Islet of Langerhans (tissue), 1 donor: Measurements from ENCODE around the gene ME3.

Source experiments
- FAIRE-seq: peaks from one replicate; lab custom pipeline; 2011; peaks lifted over from hg19 to GRCh38; lab: Jason Lieb, UNC

Gene ME3

GRCh38 chr11:86486261-86487030 is 186.0 kb downstream of the ME3 start:
- no peak for FAIRE-seq

- no peak for FAIRE-seq
Measured at GRCh38 chr11:86484795-86485166, 187.6 kb downstream of the ME3 start.

DNA sequence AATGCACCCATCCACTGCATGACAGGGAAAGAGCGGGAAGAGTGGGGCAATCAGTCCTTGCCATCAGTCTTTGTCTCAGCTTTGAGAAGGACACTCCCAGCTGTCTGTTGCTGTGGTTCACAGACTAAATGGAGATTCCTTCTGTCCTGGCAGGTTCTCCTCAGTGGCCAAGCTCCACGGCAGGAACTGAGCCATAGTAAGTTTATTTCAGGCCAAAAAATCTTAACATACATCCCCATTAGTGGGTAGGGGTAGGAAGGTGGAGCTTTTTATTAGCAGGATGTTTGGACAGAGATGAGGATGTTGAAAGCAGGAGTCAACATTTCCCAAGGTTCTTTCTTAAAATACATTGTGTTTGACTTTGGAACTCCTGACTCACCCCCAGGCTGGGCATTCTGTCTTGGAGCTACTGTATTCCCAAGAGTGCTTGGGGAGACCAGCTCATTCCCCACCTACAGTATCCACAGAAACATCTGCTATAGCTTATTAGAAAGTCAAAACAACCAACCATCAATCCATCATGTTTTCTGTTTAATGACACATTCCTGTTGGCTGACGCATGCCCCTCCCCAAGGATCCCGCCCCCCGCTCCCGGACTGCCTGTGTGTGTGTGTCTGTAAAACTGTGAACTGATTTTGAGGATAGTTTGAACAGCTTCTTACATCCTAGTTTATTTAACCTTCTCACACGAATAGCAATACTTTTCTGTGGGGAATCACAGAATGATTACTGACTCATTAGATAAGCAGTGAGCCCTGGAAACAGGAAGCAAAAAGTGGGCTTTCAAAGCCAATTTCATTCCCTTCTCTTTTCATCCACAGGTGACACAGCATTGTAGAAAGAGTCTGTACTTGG is 188.2 kb downstream of the ME3 start:
- no peak for FAIRE-seq

- no peak for FAIRE-seq
Measured at GRCh38 chr11:86483610-86483939, 188.8 kb downstream of the ME3 start.

- no peak for FAIRE-seq
Measured at GRCh38 chr11:86482692-86483091, 189.7 kb downstream of the ME3 start.

DNA sequence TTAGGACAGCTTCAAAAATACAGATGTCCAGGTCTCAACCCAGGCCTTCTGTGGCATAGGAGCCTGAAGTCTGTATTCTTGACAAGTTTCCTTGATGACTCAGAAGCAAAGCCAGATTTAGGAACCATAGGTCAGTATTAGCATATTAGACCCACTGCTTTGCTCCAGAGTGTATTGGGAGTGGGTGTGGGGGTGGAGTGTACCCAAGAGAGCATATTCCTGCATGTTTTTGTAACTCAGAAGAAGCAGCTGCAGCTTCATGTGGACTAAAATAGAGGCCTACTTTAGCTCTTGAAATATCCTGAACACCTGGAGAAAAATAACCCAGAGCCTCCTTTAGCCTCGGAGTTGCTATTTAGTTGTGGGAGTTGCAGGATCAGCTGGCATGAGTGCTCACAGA is 191.0 kb downstream of the ME3 start:
- FAIRE-seq = no peak

- no peak for FAIRE-seq
Measured at GRCh38 chr11:86478348-86478747, 194.1 kb downstream of the ME3 start.

DNA sequence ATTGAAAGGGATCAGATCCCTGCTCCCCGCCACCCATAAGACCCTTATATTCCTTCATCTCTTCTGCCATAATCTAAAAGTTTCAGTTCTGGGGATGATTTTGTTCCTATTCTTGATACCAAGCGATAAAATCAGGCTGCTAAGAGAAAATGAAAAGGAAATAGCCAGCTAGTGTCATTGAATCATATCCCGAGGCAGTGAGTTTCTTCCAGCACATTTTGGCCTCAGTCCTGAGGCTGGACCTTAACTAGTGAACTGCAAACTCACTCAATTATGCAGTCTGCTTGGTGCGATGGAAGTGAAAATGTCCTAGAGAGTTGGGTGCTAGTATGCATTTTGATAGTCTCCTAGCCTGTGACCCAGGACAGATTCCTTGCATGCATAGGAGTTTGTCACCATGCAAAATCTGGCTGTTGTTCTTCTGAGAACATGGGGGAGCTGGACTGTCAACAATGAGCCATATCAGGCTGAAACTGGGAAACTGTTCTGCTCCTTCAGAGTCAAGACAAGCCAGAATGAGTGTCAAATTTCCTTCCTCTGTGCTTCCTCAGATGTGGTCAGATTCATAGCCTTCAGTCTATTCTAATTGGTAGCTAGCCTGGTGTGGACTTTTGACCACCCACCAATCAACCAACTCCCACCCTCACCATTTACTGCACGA is 194.8 kb downstream of the ME3 start:
- no peak for FAIRE-seq

DNA sequence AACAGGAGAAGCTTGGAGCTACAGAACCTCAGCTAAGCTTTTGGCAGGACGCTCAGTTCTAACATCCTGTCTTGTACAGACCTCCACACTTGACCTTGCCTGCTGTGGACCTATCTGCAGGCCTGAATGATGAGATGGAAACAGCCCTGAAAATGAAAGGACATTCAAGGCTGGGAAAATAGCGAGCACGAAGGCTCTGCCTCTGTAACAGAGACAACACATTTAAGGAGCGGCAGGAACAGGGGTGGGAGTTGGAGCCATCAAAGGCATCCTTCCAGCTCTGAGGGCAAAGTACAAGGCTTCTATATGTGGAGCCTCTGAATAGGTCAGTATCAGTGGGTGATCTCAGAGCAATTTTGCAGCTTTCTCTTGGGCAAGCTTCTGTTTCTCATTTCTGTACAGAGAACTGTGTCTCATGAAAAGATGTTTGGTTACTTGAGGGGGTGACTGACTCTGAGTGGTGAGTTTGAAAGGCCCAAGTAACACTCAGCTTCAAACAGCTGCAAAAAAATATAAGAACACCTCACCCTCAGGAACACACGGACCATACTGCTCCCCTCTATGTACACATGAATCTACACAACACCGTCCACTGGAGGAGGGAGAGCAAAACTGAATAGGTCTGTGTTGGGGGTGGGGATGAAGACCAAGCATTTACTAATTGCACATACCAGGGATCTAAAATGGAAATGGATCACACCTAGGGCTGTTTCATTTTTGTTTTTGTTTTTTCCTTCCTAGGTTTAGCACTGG is 196.1 kb downstream of the ME3 start:
- no peak for FAIRE-seq

GRCh38 chr11:86475027-86475426 is 197.4 kb downstream of the ME3 start:
- FAIRE-seq = no peak

DNA sequence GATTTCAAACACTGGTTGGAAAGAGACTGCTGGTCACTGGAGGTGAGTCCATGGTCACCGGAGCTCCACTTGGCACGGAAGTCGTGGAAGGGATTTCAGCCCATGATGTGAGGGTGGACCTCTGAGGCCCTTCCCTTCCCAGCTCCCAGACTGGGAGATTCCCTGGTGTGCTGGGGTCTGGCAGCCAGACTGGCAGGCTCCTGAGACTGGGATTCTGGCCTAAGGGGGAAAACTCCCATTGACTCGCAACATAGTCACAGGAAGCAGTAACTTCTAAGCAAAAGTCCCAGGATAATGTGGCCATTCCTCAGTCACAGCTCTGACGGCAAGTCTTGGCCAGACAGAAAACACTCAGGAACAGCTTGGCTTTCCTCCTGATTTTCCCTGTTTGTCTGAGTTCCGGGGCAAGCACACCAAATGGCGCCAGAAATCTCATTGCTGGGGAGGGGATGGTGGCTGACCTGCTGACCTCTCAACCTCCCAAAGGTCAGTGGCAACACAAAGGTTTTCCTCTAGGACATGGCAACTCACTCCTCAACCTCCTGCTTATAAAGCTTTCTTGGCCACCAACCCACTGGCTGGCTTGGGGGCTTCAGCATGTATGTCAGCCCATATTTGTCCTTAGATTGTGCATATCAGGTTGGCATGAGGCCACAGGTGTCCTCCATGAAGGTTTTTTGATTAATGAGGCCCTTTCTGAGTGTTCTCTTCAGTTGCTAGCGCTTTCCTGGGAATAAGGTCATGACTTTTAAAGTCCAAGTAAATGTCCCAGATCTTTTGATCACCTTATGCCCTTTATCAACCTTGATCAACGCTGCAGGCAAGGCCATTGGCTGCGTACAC is 198.2 kb downstream of the ME3 start:
- FAIRE-seq = no peak

DNA sequence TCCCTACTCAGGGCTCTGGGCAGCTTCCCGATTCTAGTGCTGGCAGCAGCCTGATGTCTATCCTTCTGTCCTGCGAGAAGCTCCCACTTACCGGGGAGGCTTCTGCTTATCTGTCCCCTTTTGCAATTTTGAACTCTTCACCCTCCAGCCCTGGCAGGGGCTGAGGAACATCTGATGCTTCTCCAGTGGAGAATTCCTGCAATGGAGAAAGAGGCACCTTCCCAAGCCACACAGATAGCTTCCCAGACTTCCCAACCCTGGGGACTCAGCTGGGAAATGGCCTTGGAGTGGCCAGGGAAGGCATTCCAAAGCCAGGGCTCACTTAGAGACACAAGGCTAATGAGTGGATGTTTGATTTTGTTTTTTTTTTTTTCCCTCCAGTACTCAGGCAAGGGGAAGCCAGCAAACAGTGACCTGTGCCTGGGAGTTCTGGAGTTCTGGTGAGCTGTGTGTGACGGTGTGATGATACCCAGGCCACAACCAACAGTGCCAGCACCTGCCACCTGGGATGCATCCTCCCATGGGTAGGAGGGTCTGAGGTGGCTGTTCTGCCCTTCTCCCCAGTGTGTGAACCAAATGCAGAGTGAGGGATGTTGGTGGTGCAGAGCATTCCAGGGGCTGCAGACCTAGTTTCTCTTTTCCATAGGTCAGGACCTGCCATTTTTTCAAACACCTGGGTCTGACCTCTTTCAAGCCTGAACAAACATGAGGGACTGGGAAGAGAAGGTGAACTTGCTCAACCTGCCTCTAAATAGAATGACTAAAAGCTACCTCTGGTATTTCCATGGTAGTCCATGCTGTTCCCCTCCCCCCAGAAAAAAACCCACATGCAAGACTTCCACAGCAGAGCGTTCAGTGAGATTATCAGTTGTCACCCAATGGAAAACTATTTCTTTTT is 202.7 kb downstream of the ME3 start:
- no peak for FAIRE-seq

GRCh38 chr11:86468169-86468568 is 204.2 kb downstream of the ME3 start:
- FAIRE-seq = no peak

DNA sequence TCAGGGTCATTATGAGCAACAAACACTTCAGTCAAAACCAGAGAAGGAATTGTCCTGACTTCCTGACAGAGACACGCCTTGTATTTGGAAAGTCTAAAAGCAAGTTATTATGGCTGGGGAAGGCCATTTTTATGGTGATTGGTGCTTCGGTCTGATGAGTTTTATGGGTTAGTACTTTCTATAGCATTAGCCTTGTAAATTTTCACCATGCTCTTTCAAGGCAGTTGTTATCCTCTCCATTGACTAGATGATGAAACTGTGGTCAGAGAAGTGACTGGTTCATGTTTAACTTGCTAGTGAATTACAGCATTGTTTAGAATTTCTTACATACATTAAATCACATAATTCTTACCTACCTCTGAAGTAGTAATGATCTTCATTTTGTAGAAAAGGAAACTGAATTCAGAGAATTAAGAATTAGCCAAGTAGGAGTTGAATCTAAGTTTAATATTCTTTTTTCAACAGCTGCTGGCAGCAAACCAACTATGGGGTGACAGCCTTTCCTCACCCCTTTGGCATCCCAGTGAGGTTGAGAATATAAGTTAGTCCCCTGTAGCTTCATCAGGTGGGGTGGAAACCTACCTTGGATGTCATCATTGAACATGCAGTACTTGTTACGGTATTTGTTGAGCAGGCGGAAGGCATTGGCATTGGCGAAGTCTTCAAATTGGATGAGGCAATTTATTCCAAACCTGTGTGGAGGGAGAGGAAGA is 207.8 kb downstream of the ME3 start:
- no peak for FAIRE-seq

- no peak for FAIRE-seq
Measured at GRCh38 chr11:86463955-86464354, 208.5 kb downstream of the ME3 start.

GRCh38 chr11:86463120-86463519 is 209.3 kb downstream of the ME3 start:
- FAIRE-seq = no peak

- no peak for FAIRE-seq
Measured at GRCh38 chr11:86461892-86462291, 210.5 kb downstream of the ME3 start.

- no peak for FAIRE-seq
Measured at GRCh38 chr11:86460461-86461385, 211.7 kb downstream of the ME3 start.
